ENCODE measurements around the gene PCDHGB4.

The PCDHGB4 gene

GRCh38 chr5:141434006-141434405 lies 46.5 kb downstream of the PCDHGB4 start:
- H3K4me3 ChIP-seq (replicated peaks in 1 of 2; ENCODE audit: low read depth in 2 of 2, low read length in 2 of 2), result no peak overlapping the region
- DNase-seq (ENCODE audit: low read depth in 2 of 2), result peak in 1 of 2 donors; percentile 25
- no peak for TF ChIP-seq CTCF (IDR thresholded peaks at IDR 0.05; ENCODE audit: low read depth, low read length)

GRCh38 chr5:141437221-141437620 lies 49.7 kb downstream of the PCDHGB4 start:
- H3K4me3 ChIP-seq (replicated peaks in 1 of 2; ENCODE audit: low read depth in 2 of 2, low read length in 2 of 2), result no peak overlapping the region
- peak in 1 of 2 donors; percentile 24 for DNase-seq (ENCODE audit: low read depth in 2 of 2)
- TF ChIP-seq CTCF (IDR thresholded peaks at IDR 0.05; ENCODE audit: low read depth, low read length), result no peak

- TF ChIP-seq CTCF (IDR thresholded peaks at IDR 0.05; ENCODE audit: low read depth, low read length), result no peak
- no peak overlapping the region for H3K4me3 ChIP-seq (replicated peaks in 1 of 2; ENCODE audit: low read depth in 2 of 2, low read length in 2 of 2)
- no peak for DNase-seq (ENCODE audit: low read depth in 2 of 2)
Observed at GRCh38 chr5:141439411-141440141, 52.1 kb downstream of the PCDHGB4 start.
